Stimulated activated memory B cell treated with anti-CD40 and anti-IgM and Interleukin-4, amounts not matched to agents 10 μg/mL and 1 μg/mL and 100 μg/mL, for 72 hours (primary cell): Measurements from ENCODE around the gene PRUNE2.
"Not testable (repeated sequence)": the region's sequence is repeated elsewhere in the genome, so short reads cannot be mapped to it uniquely, and the experiment has no call there.

Experiments
- ATAC-seq: fragments of 150-1000 bp; cut with Tn5 transposase; 2 replicates; pipeline ENCODE4 v1.10.0; 2021
- H3K27ac Mint-ChIP-seq: one replicate; pipeline ENCODE4 v1.8.0; 2022; ENCODE audit warnings: mild to moderate bottlenecking, mixed read lengths
- H3K27me3 Mint-ChIP-seq: one replicate; pipeline ENCODE4 v1.8.0; 2022; ENCODE audit warnings: mixed read lengths
- H3K36me3 Mint-ChIP-seq: one replicate; pipeline ENCODE4 v1.8.0; 2022; ENCODE audit warnings: mixed read lengths
- H3K4me1 Mint-ChIP-seq: one replicate; pipeline ENCODE4 v1.8.0; 2022; ENCODE audit warnings: mixed read lengths
- H3K4me3 Mint-ChIP-seq: one replicate; pipeline ENCODE4 v1.8.0; 2022; ENCODE audit warnings: mild to moderate bottlenecking, moderate library complexity, mixed read lengths
- H3K9me3 Mint-ChIP-seq: one replicate; pipeline ENCODE4 v1.8.0; 2022; ENCODE audit warnings: mixed read lengths

Gene PRUNE2

GRCh38 chr9:76756941-76757673 lies 148.8 kb downstream of the PRUNE2 start:
- ATAC-seq = no peak
- Mint-ChIP-seq H3K9me3 (no peaks in the 10 kb centered on the region), H3K27me3 (no peaks in the 10 kb centered on the region), H3K27ac (no peak overlapping the region), H3K4me1 (peaks cover 41% of the 10 kb centered on the region), H3K4me3 (no peak overlapping the region), H3K36me3 (no peaks in the 10 kb centered on the region)

- H3K27ac Mint-ChIP-seq = peak overlapping the region; percentile 75
- peak overlapping the region; percentile 71 for H3K4me3 Mint-ChIP-seq
- H3K27me3 Mint-ChIP-seq = no peaks in the 10 kb centered on the region
- H3K9me3 Mint-ChIP-seq = no peaks in the 10 kb centered on the region
- ATAC-seq = no peak
- H3K36me3 Mint-ChIP-seq = no peaks in the 10 kb centered on the region
- H3K4me1 Mint-ChIP-seq = peaks cover 41% of the 10 kb centered on the region
Observed at GRCh38 chr9:76756268-76756640, 149.7 kb downstream of the PRUNE2 start.

- Mint-ChIP-seq H3K9me3 (no peaks in the 10 kb centered on the region), H3K4me3 (no peak overlapping the region), H3K36me3 (no peaks in the 10 kb centered on the region), H3K27me3 (peaks cover 13% of the 10 kb centered on the region), H3K4me1 (peaks cover 12% of the 10 kb centered on the region), H3K27ac (no peak overlapping the region)
- no peak for ATAC-seq
Observed at GRCh38 chr9:76751001-76751400, 154.9 kb downstream of the PRUNE2 start.

- peaks cover 9% of the 10 kb centered on the region for H3K36me3 Mint-ChIP-seq
- no peaks in the 10 kb centered on the region for H3K4me1 Mint-ChIP-seq
- no peak overlapping the region for H3K4me3 Mint-ChIP-seq
- H3K27me3 Mint-ChIP-seq = peaks cover 34% of the 10 kb centered on the region
- ATAC-seq = peak; percentile 34
- H3K9me3 Mint-ChIP-seq = peaks cover 12% of the 10 kb centered on the region
- H3K27ac Mint-ChIP-seq = no peak overlapping the region
Observed at GRCh38 chr9:76744336-76744735, 161.6 kb downstream of the PRUNE2 start.

- H3K27ac Mint-ChIP-seq = no peak overlapping the region
- H3K4me3 Mint-ChIP-seq = no peak overlapping the region
- peaks cover 33% of the 10 kb centered on the region for H3K27me3 Mint-ChIP-seq
- no peaks in the 10 kb centered on the region for H3K4me1 Mint-ChIP-seq
- H3K9me3 Mint-ChIP-seq = peaks cover 12% of the 10 kb centered on the region
- ATAC-seq = no peak
- H3K36me3 Mint-ChIP-seq = peaks cover 9% of the 10 kb centered on the region
Observed at GRCh38 chr9:76743931-76744330, 162.0 kb downstream of the PRUNE2 start.

- Mint-ChIP-seq H3K9me3 (peaks cover 12% of the 10 kb centered on the region), H3K27me3 (peaks cover 23% of the 10 kb centered on the region)
- not testable (repeated sequence) for H3K36me3 Mint-ChIP-seq, ATAC-seq, H3K4me3 Mint-ChIP-seq, H3K27ac Mint-ChIP-seq, H3K4me1 Mint-ChIP-seq
Observed at GRCh38 chr9:76742890-76743289, 163.0 kb downstream of the PRUNE2 start.

- Mint-ChIP-seq H3K27ac (no peak overlapping the region), H3K36me3 (peaks cover 9% of the 10 kb centered on the region), H3K4me1 (no peaks in the 10 kb centered on the region), H3K4me3 (no peak overlapping the region), H3K9me3 (peaks cover 12% of the 10 kb centered on the region), H3K27me3 (peaks cover 22% of the 10 kb centered on the region)
- ATAC-seq = no peak
Observed at GRCh38 chr9:76741524-76741923, 164.4 kb downstream of the PRUNE2 start.

GRCh38 chr9:76738402-76738801 lies 167.5 kb downstream of the PRUNE2 start:
- Mint-ChIP-seq H3K27ac (no peak overlapping the region), H3K27me3 (no peaks in the 10 kb centered on the region), H3K36me3 (peaks cover 5% of the 10 kb centered on the region), H3K4me1 (no peaks in the 10 kb centered on the region), H3K4me3 (no peak overlapping the region), H3K9me3 (peaks cover 9% of the 10 kb centered on the region)
- no peak for ATAC-seq

- H3K36me3 Mint-ChIP-seq = peaks cover 2% of the 10 kb centered on the region
- H3K9me3 Mint-ChIP-seq = peaks cover 6% of the 10 kb centered on the region
- H3K4me1 Mint-ChIP-seq = no peaks in the 10 kb centered on the region
- no peak for ATAC-seq
- no peak overlapping the region for H3K4me3 Mint-ChIP-seq
- no peaks in the 10 kb centered on the region for H3K27me3 Mint-ChIP-seq
- no peak overlapping the region for H3K27ac Mint-ChIP-seq
Observed at GRCh38 chr9:76737154-76737902, 168.6 kb downstream of the PRUNE2 start.

- Mint-ChIP-seq H3K9me3 (no peaks in the 10 kb centered on the region), H3K4me3 (no peak overlapping the region), H3K27me3 (peaks cover 6% of the 10 kb centered on the region), H3K36me3 (no peaks in the 10 kb centered on the region), H3K27ac (no peak overlapping the region), H3K4me1 (no peaks in the 10 kb centered on the region)
- ATAC-seq = no peak
Observed at GRCh38 chr9:76734716-76735115, 171.2 kb downstream of the PRUNE2 start.

DNA sequence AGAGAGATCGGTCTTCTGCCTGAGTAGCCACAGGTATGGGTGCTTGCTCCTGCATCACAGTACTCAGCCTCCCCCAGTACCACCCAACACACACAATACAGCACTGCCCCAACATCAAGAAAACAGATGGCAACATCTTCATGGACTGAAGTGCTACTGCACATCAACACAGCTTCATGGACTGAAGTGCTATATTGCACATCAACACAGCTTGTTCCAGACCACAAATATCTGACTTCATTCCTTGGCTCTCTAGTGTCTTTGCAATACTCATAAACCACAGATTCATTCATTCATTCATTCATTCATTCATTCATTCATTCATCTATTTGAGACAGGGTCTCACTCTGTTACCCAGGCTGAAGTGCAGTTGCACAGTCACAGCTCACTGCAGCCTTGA lies 172.8 kb downstream of the PRUNE2 start:
- Mint-ChIP-seq H3K4me1 (no peaks in the 10 kb centered on the region), H3K36me3 (no peaks in the 10 kb centered on the region), H3K27me3 (peaks cover 6% of the 10 kb centered on the region), H3K4me3 (no peak overlapping the region), H3K27ac (no peak overlapping the region), H3K9me3 (no peaks in the 10 kb centered on the region)
- ATAC-seq = no peak

- Mint-ChIP-seq H3K27ac (no peak overlapping the region), H3K4me3 (no peak overlapping the region), H3K9me3 (no peaks in the 10 kb centered on the region), H3K36me3 (no peaks in the 10 kb centered on the region), H3K27me3 (peaks cover 6% of the 10 kb centered on the region), H3K4me1 (no peaks in the 10 kb centered on the region)
- ATAC-seq = no peak
Observed at GRCh38 chr9:76732341-76732958, 173.5 kb downstream of the PRUNE2 start.

DNA sequence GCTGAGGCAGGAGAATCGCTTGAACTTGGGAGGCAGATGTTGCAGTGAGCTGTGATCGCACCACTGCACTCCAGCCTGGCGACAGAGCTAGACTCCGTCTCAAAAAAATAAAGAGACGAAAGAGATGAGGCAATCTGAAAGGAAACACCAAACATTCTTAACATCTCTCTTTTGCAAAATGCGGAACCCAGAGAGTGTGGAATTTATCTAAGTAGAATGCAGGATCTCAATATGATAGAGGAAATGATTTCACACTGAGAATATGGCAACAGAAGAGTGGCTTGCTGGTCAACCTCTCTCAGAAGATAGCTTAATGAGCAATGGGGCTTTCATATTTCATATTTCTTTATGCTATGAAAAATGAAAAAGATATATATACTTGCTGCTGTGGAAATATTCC lies 175.1 kb downstream of the PRUNE2 start:
- Mint-ChIP-seq H3K4me1 (no peaks in the 10 kb centered on the region), H3K27ac (no peak overlapping the region), H3K9me3 (no peaks in the 10 kb centered on the region), H3K36me3 (no peaks in the 10 kb centered on the region), H3K27me3 (peaks cover 12% of the 10 kb centered on the region), H3K4me3 (no peak overlapping the region)
- ATAC-seq = no peak

DNA sequence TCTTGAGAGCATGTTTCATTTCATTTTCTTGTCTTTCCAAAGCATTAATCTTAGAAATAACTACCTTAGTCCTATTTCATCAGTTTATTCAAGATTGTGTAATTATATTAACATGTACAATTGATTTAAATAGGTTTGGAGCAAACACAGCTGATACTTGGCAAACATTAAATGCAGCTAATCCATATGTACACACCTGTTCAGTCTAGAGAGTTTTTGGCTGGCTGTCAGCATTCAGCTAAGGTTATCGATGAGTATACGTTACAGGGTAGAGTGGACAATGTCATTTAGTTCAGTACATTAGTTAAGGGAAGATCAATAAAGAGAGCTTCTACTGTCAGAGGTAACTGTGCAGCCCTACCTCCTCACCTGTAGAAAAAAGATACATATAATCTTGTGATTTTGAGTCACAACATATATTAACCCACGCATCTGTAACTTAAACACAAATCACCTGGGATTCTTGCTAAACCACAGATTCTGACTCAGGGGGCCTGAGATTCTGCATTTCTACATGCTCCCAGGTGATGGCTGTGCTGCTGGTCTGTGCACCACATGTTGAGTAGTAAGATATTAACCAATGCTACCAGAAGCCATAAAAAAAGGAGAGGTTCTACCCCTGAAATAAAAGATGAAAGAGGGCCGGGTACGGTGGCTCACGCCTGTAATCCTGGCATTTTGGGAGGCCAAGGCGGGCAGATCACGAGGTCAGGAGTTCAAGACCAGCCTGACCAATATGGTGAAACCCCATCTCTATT lies 175.8 kb downstream of the PRUNE2 start:
- Mint-ChIP-seq H3K27ac (no peak overlapping the region), H3K36me3 (no peaks in the 10 kb centered on the region), H3K4me3 (no peak overlapping the region), H3K9me3 (no peaks in the 10 kb centered on the region), H3K4me1 (no peaks in the 10 kb centered on the region), H3K27me3 (peaks cover 16% of the 10 kb centered on the region)
- ATAC-seq = no peak

- Mint-ChIP-seq H3K36me3 (no peaks in the 10 kb centered on the region), H3K4me3 (no peak overlapping the region), H3K27me3 (peaks cover 16% of the 10 kb centered on the region), H3K9me3 (no peaks in the 10 kb centered on the region), H3K4me1 (no peaks in the 10 kb centered on the region), H3K27ac (no peak overlapping the region)
- no peak for ATAC-seq
Observed at GRCh38 chr9:76729116-76729515, 176.8 kb downstream of the PRUNE2 start.
